Measurements from ENCODE around the gene STT3B.
"Not testable (repeated sequence)": the region's sequence is repeated elsewhere in the genome, so short reads cannot be mapped to it uniquely, and the experiment has no call there.

STT3B gene

DNA sequence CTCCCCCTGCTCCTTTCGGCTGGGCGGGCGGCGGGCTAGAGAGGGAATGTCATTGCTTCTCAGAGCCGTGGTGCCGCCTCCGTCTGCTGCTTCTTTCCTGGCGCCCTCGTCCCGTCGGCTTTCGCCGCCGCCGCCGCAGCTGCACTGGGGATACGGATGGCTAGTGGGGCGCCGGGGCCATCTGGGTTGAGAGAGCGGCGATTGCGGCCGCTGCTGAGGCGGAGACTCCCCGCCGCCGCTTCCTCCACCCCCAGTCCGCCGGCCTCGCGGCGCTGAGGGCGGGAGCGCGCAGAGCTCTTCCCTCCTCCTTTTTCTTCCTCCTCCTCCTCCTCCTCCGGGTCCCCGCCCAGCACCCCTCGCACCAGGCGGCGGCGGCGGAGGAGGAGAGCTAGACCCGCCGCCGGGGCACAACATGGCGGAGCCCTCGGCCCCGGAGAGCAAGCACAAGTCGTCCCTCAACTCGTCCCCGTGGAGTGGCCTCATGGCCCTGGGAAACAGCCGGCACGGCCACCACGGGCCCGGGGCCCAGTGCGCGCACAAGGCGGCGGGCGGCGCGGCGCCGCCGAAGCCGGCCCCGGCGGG, at the start of gene STT3B:
Gene STT3B, plus strand, starts transcription at position 339 of the 582 bp plus-strand sequence. Its CDS starts 74 bp downstream, at position 413.
- DNase-seq, result no peak

DNA sequence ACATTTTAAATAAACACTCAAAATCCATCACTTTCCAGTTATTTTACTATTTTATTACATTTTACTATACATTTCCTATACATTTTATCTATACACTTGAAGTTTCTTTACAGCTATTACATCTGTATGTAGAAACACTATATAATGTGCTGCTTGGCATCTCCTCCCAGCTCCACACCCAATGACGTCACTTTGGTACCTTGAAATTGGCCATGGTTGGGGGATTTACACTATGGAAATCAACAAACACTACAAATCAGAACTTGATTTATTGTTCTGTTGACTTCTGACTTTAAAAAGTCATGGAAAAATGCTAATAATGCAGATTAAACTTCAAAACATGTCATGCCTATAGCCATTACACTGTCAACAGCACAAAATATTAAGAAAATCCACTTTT, 48.9 kb upstream of the STT3B start:
- DNase-seq, result no peak

DNA sequence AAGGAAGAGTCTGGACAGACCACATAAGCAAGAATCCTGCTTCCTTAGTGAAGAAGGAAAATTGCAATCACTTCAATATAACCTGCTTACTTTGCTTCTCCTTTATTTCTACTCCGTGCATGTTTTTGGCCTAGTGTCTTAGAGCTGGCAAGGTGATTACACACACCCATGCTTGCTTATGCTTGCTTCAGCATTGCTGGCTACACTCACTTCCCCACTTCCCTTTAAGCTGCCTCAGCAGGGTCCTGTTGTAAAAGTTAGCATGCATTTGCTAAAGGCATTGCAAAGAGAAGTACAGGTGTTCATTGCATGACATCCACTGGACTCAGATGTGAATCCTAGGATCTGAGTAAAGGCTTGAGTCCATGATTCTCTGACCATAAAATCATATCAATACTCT, 47.5 kb upstream of the STT3B start:
- no peak for DNase-seq

DNA sequence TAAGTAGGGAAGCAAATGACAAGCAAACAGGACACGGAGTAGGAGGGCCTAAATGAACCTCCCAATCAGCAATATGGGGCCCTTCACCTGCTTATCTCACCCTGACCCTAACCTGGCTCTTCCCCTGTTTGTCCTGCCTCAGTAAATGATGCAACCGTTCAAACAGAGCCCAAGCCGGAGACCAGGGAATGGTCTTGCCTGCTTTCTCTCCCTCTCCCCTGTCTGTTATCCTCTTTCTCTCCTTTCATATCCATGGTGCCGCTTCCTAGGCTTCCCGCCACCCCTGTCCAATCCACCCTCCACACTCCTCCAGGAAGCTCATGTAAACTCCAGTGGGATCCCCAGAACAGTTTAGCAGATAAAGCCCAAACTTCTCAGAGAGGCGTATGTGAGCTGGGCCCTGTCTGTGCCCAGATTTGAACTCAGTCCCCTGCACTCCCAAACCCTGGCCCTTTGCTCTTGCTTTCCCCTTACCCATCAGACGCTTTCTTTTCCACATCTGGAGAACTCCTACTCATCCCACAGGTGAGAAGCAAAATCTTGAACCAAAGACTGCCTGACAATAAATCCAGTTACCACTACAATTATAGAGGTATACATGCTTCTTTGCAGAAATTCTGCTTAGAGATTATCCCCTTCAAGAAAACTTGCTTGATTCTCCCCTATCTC, 45.7 kb upstream of the STT3B start:
- no peak for DNase-seq

DNA sequence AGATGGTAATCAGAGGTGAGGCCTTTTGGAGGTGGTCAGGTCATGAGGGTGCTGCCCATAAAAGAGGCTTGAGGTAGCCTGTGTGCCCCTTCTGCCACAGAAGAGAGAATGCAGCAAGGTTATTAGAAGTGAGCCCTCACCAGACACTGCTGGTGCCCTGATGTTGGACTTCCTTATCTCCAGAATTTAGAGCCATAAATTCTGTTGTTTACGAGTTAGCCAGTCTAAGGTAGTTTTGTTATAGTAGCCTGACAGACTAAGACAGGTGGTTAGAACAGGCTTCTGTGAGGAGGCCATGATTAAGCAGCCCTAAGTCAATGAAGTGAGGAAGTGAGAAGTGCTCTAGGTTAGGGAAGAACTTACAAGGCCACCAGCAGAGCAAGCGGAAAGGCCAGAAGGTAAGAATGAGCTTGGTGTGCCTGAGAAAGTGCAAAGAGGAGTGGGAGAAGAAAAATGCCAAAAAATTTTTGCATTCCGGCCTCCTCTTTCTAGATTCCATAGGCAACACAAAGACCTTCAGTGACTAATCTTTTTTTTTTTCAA, 44.2 kb upstream of the STT3B start:
- DNase-seq, result no peak

DNA sequence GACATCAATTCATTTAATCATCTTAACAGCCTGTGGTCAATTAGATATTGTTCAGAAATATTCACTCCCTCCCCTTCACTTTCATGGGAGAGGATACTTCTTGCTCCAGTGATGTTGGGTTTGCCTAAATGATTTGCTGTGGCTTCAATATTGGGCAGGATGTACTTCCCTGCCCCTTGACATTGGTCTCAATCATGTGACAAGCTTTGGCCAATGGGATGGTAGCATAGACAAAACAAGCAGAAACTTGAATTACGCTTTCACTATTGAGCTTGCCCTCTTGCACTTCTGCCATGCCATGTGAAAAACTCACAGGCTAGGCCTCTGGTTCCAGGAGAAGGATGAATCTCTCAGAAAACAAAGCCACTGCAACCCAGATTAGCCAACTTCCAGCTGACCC, 42.2 kb upstream of the STT3B start:
- no peak for DNase-seq

DNA sequence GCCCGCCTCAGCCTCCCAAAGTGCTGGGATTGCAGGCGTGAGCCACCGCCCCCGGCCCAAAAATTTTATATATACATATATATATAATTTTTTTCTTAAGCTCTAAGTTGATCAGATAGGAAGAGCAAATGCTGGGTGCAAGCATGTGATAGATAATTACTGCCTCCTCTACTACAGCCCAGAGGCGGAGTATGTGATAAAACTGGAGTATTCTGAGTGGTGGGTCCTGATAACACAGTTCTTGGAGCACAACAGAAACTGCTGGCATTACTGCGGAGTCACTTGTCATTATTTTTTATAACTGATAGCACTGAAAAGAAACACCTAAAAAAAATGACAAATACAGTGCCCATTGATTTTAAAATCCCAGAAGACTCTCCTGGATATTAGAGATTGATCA, 41.1 kb upstream of the STT3B start:
- DNase-seq, result no peak

DNA sequence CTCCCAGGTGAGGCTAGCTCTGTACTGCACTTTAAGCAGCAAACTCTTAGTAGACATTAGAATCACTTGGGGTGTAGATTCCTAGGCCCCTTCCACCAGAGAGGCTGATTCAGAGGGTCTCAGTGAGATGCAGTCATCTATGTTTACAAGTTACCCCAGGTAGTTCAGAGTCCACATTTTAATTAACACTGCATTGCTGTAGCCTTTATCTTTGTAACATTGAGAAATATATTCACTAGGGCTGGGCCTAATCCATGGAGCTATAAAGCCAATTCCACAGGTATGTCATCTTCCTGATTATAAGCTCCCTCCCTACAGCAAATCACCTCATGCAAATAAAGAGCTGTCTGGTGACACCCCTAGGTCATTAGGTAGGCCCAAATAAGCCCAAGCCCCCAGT, 39.6 kb upstream of the STT3B start:
- no peak for DNase-seq

DNA sequence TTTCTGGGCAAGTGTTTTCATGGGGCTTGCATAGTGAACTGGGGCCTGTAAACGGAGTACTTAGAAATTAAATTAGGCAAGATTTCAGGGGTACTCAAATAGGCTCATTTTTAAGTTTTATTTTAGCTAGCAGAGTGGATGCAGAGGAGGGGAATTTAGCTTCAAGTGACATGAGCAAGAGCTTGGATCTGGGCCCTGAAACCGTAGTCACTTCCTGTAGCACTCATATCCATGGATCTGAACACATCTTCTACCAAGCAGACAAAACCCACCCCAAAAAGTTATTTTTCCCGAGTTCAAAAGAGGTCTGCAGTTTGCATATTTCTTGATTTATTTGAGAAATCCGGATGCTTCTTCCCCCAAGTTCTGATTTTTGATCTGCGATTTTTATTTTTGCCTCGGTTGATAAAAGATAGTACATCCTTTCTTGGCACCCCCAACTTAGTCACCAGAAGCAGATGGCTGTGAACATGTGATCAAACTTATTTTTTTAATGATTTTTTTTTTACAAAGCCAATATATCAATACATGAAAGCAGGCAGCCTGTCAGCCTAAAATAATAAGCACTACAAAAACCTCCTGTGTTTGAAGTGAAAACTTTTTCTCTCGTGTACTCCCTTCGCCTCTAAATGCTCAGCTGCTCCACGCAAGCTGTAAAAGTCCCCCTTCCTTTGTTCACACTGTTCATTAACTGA, 36.6 kb upstream of the STT3B start:
- DNase-seq, result no peak

DNA sequence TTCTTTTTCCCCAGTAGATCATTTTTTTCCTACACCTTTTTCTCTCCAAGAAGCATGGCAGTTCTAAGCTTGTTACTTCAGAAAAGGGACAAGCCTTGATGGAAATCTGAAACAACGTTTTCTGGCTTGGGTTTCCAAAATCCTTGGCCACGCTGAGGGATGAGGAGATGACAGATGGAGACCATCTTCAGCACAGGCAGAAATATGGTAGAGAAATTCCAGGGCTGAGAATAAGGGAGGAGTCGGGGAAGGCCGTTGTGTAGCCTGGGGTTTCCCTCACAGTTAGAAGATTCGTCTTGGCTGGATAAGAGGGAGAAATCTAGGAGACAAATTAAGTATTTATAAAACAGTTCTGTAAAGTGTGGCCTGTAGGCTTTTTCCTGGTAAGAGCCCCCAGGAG, 33.9 kb upstream of the STT3B start:
- no peak for DNase-seq

DNA sequence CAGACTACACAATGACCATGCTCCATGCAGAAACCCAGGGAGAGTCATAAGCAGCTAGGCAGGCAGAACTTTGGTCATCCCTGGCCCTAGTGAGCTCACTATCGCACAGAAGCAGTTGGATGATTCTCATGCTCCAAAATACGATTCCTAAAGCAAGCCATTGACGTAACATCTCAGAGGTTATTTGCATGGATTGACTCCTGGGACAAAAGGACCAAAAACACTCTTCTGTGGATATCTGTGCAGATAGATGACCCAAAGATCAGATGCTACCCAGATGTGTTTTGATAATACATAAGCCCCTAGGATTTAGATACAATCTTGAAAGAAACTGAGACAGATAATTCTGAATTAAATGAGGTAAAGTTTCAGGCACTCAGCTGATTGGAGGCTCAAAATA, 33.4 kb upstream of the STT3B start:
- no peak for DNase-seq

DNA sequence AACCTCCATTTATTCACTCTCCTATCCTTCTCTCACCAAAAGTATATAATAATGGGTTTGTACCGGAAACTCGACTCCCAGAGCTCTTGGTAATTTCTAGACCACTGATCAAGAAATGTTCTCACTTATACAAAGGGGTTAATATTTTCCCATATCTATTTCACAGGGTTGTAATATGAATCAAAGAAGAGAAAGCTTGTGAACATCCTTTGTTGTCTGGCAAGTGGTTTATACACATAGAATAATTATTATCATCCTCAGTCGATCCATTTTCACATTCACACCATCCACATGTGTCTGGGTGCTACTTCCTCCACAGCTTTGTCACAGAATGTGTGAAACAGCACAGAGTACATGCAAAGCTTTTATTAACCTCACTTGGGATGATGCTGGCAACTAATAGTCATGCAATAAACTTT, 29.9 kb upstream of the STT3B start:
- no peak for DNase-seq

DNA sequence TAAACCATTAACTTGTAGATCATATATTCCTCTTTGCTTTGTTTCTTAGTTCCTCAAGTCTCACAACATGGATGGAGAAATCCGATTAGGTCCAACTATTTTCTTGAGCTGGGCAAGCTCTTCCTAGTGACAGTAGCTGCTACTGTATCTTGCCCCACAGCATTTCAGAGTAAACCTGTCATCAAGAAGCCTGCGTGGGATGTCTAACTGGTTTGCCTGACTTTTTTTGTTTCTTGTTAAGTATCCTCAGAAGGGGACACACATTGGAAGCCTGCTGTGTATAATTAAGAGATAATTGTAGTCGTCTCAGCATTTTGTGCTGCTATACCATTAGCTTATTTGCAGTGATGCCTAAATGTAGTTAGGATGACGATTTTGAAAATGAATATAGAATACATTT, 29.3 kb upstream of the STT3B start:
- no peak for DNase-seq

DNA sequence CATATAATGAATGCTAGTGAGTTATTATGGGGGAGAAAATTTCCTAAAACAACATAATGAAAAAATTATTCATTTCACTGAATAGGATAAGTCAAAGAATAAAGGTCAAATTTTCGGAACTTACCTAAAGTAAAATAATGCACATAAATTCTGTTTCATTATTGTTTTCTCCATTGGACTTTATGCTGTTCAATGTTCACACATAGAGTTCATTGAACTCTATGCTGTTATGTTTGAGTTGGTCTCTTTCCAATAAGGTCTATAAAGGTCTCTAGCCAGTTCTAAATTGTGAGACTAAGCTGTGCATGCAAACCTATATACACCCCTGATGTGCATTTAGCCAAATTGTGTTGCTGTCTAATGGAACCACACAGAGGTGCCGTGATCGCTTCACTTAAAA, 28.5 kb upstream of the STT3B start:
- no peak for DNase-seq

DNA sequence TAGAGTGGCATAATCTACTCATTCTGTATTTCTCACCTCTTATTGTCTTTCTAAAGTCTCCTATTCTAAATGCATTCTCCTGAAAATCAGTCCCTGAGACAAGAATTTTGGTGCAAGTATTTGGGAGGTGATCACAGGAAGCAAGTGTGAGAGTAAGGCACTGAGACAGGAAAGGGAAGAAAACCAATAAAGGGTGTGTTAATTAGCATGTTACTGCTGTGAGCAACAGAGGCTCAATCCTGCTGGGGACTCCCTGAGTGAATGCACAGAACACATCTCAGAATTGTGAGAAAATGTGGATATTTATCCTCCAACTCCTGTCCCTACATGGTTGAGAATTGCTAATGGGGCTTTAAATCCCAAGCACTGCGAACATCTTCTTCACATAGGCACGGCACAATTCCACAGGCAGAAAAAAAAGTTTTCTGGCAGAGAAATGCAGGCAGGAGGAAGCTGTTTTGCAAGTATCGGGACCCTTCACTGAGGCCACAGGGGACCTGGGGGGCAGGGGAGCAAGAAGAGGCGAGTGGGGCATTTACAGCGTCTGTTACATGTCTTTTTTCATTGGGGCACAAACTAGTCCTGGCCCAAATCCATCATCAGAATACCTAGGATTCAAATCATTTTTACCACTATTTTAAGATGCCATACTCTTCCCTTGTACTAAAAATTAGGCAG, 27.2 kb upstream of the STT3B start:
- no peak for DNase-seq

DNA sequence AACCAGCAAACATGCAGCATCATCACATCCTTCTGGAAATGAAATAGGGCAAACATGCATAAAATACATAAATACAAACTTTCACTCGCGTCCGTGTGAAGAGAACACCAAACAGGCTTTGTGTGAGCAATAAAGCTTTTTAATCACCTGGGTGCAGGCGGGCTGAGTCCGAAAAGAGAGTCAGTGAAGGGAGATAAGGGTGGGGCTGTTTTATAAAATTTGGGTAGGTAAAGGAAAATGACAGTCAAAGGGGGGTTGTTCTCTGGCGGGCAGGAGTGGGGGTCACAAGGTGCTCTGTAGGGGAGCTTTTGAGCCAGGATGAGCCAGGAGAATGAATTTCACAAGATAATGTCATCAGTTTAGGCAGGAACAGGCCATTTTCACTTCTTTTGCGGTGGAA, 26.2 kb upstream of the STT3B start:
- DNase-seq, result not testable (repeated sequence)

DNA sequence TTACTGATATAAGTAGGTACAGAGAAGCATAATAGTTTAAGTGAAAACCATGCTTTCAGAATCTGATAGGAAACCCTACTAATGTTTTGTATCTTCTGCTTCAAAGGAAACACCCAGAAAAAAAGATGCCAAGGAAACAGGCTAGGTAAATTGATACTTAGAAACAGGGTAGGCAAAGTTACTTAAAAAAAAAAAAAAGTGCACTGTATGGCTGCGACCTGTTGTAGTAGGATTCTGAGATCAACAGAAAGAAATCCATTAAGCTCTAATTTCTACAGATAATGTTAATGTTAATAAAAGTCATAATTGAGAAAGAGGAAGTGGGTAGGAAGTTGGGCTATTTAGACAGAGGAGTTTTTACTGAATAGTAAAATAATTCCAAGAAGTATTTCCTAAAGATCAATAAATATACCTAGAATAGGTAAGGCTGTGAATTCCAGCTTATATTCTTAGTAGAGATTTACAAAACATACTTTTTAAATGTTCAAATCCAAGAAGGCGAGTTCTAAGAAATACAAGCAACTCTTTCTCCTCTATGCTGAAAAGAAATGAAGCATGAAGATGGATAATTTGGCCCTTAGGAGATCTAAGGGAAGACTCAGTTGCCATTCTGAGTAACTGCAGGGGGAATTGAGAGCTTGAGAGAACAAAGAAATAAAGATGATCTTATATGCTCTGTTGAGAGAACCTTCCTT, 24.1 kb upstream of the STT3B start:
- no peak for DNase-seq

DNA sequence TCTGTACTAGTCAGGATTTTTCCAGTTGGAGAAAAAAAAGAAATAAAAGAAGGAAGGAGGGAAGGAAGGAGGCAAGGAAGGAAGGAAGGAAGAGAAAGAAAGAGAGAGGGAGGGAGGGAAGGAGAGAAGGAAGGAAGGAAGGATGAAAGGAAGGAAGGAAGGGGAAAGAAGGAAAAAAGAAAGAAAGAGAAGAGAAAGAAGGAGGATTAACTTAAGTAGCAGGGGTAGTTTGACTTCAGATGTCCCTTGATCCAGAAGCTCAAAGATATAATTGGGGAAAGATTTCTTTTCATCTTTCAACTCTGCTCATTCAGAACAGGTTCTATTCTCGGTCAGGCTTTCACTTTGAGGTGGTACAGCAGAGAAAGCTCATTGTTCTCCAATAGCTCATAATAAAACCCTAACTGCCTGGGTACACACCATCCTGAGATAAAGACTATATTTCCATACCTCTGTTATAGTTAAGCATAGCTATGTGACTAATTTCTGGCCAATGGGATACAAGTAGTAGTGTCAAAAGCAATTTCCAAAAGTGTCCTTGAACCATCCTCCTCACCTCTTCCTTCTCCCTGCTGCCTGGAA, 23.5 kb upstream of the STT3B start:
- no peak for DNase-seq

DNA sequence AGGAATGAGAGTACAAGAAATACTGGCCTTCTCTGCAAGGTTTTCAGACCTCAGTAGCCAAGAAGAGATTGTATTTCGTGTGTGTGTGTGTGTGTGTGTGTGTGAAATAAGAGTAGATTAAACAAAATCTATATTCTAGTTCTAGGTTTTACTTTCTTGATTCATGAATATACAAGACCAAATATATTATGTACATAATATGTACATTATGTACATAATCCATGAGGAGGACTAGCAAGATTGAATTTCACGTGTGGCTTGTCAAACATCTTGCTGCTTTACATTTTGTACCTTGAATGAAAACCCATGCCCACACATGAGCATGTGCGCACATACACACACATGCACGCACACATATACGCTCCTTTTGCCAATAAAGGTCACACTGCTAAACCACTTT, 18.2 kb upstream of the STT3B start:
- DNase-seq, result no peak

DNA sequence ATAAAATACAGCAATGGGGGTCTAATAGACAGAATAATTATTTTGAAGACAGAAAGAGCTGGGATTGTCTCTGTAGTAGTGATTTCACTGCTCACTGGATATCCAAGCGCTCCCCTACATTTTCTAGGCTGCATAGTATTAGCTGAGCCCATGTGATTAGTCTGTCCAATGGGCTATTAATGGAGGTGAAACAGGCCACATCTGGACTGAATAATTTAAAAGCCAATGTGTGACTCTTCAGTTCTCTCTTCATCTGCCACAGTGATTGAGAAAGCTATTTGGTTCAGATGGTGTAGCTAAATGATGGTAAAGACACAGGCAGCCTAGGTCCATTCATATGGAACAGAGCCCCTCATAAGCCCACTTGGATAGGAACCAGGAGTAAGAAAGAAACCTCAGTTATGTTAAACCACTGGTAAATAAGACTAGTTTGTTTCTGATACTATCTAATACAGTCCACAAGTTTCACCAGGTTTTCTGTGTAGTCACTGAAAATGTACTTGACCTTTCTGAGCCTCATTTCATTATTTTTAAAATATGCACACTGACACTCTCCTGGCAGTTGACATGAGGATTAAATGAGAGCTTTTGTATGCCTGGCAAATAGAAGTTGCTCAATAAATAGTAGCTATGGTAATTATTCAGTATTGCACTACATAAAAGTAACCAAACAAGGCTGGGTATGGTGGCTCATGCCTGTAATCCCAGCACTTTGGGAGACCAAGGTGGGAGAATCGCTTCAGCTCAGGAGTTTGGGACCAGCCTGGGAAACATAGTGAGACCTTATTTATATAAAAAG, 17.0 kb upstream of the STT3B start:
- no peak for DNase-seq

DNA sequence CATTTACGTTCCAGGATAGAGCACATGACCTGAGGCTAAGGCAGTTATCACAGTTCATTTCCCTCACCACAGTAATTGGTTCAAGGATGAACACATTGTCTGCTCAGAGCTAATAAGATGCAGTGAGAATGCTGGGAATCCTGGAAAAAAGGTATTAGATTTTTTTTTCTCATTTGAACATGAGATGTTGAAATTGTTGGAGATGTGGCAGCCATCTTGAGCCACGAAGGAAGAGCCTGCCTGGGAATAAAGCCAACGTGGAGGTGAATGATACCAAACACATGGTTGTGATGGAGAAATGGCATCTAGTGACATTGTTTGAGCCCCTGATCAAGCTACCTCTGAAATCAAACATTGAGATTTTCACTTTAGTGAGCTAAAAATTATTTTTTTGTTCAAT, 16.0 kb upstream of the STT3B start:
- DNase-seq, result no peak

DNA sequence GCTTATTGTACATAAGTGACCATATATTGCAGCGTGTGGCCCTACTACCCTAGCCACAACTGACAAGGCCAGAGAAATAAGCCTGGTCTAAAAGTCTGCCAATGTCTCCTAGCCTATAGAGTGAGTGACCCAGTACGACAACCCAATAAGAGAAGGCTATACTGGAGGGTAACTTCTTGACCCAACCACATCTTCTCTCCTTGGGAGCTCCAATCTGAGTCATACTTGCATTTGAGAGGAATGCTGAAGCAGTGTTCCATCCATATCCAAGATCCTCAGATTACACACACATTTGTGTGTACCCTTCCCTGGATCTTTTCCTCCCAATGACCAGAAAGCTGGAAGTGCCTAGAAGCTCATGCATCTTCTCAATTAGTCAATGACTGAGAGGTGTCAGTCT, 11.3 kb upstream of the STT3B start:
- DNase-seq, result no peak

Measured in NCI-H2081 treated with DMSO at 0.1 percent for 48 hours (cell line).